Psoas muscle (tissue), 8 donors: ENCODE results near the gene EYA4. TPM values are rescaled to one million over a fixed set of nuclear protein-coding genes. Genes with fewer than 3 reads are reported as not detected.
A peak's percentile ranks its signal among the peaks of the same experiment; 100 is the strongest.

Experiments
- ATAC-seq, 4 donors: fragments of 200-7000 bp; cut with Tn5 transposase; one replicate each; pipeline ENCODE4 v1.9.1; 2020; ENCODE audit warnings: moderate library complexity in 3 of 4, mild to moderate bottlenecking in 2 of 4
- DNase-seq, 2 donors: peaks; one replicate each; pipeline ENCODE4 v3.0.0-alpha.2; 2020
- H3K27ac ChIP-seq: fragments of 200-600 bp; one replicate; pipeline ENCODE4 v1.8.0; 2022
- H3K27me3 ChIP-seq, 3 donors: fragments of 200-600 bp in 1 of 3; one replicate each; pipeline versions ENCODE4 v1.6.1 to v1.8.0; 2013 to 2022; ENCODE audit warnings: low read length in 2 of 3, mild to moderate bottlenecking in 2 of 3, moderate library complexity in 1 of 3; ENCODE audit not compliant: insufficient read depth in 3 of 3
- H3K36me3 ChIP-seq, 2 donors: fragments of 200-600 bp in 1 of 2; one replicate each; pipeline versions ENCODE4 v1.6.1 to v1.8.0; 2013 to 2022; ENCODE audit warnings: low read depth in 1 of 2, mild to moderate bottlenecking in 1 of 2, moderate library complexity in 1 of 2; ENCODE audit not compliant: insufficient read depth in 1 of 2
- H3K4me1 ChIP-seq: fragments of 200-600 bp; one replicate; pipeline ENCODE4 v1.8.0; 2022
- H3K4me3 ChIP-seq: fragments of 200-600 bp; one replicate; pipeline ENCODE4 v1.8.0; 2022; ENCODE audit warnings: mild to moderate bottlenecking
- H3K9me3 ChIP-seq: fragments of 200-600 bp; one replicate; pipeline ENCODE4 v1.8.0; 2022
- CTCF ChIP-seq: fragments of 200-600 bp; IDR thresholded peaks from one replicate; pipeline ENCODE4 v1.8.0; 2022; ENCODE audit warnings: antibody characterized with exemption
- WGBS, 3 donors: extraction: QIAGEN DNeasy Blood & Tissue Kit; methylation state at CpG; one replicate each; pipeline versions ENCODE4 v1.1.6 to v1.1.7; 2013; 5-methylcytosine and 5-hydroxymethylcytosine counted together
- intact Hi-C, 2 donors: fragments of 100-400 bp; cut with DNase I; formaldehyde crosslinking; loops; one replicate each; pipeline versions ENCODE4 v1.11.0 to v1.14.2; 2022
- polyA plus RNA-seq, 3 donors: library from polyadenylated mRNA; stranded (reverse); fragments of 200-250 nt; gene quantifications; one replicate each; pipeline ENCODE4 v1.2.3, GENCODE V29; 2013
- total RNA-seq, 4 donors: library from RNA; stranded (reverse); fragmentation: NEBNext Ultra II Directional in 2 of 4; extraction: Animal tissue kit (Norgen Biotek cat#: 25700) in 2 of 4; gene quantifications; one replicate each; pipeline versions ENCODE4 v1.2.1 to v1.2.4, GENCODE V29; 2021 to 2023
- donor health status: healthy with polysubstance abuse.
- donor health status: DM: no; HTN: no; CAD: no; lungs with moderate emphysema.
- donor health status: Bipolar disorder and iron deficiency.
- donor health status: healthy.
- donor health status: DM: yes; HTN: yes; CAD: no.
- donor health status: DM: no; HTN: no; CAD: no.
- donor health status: DM: no; HTN: no; CAD: no.
- donor health status: DM: yes; HTN: yes; CAD: no.

EYA4 gene
- total and polyA plus RNA-seq, 7 donors = 5.6 to 48.3 (median 32.8) TPM

- no peak for TF ChIP-seq CTCF
- no peak overlapping the region for H3K27ac ChIP-seq
- WGBS, 3 donors = 18 to 38% (median 31%) methylated on average over 3 of the region's 3 CpGs
- H3K27me3 ChIP-seq = no peaks in the 10 kb centered on the region
- no peak overlapping the region for H3K4me3 ChIP-seq
- H3K36me3 ChIP-seq = no peaks in the 10 kb centered on the region
- intact Hi-C loops = no loop called here
- ATAC-seq (peak in 3 of 4 donors; percentile 40 to 50 (median 41)), DNase-seq (no peak)
- no peaks in the 10 kb centered on the region for H3K9me3 ChIP-seq
- H3K4me1 ChIP-seq = peaks cover 51% of the 10 kb centered on the region
Measured at GRCh38 chr6:133407320-133408100, 166.4 kb downstream of the EYA4 start.

GRCh38 chr6:133408132-133408531 is 167.0 kb downstream of the EYA4 start:
- DNase-seq (no peak), ATAC-seq (no peak)
- no peak for TF ChIP-seq CTCF
- Histone ChIP-seq H3K27me3 (no peaks in the 10 kb centered on the region), H3K4me1 (peaks cover 51% of the 10 kb centered on the region), H3K4me3 (no peak overlapping the region), H3K27ac (no peak overlapping the region), H3K36me3 (no peaks in the 10 kb centered on the region), H3K9me3 (no peaks in the 10 kb centered on the region)
- 79 to 87% (median 81%) methylated on average over 2 of the region's 2 CpGs for WGBS, 3 donors
- intact Hi-C loops = no loop called here

GRCh38 chr6:133408543-133408942 is 167.4 kb downstream of the EYA4 start:
- Histone ChIP-seq H3K4me3 (no peak overlapping the region), H3K4me1 (peaks cover 51% of the 10 kb centered on the region), H3K36me3 (no peaks in the 10 kb centered on the region), H3K27me3 (no peaks in the 10 kb centered on the region), H3K27ac (no peak overlapping the region), H3K9me3 (no peaks in the 10 kb centered on the region)
- no peak for TF ChIP-seq CTCF
- intact Hi-C loops = no loop called here
- WGBS, 3 donors = 86 to 95% (median 92%) methylated on average over 3 of the region's 3 CpGs
- ATAC-seq (no peak), DNase-seq (no peak)

GRCh38 chr6:133410638-133411435 is 169.7 kb downstream of the EYA4 start:
- Histone ChIP-seq H3K4me3 (no peak overlapping the region), H3K27ac (no peak overlapping the region), H3K36me3 (no peaks in the 10 kb centered on the region), H3K4me1 (peaks cover 40% of the 10 kb centered on the region), H3K9me3 (no peaks in the 10 kb centered on the region), H3K27me3 (no peaks in the 10 kb centered on the region)
- DNase-seq = no peak
- intact Hi-C loops = no loop called here
- ATAC-seq = no peak
- 51 to 62% (median 53%) methylated on average over 6 of the region's 6 CpGs for WGBS, 3 donors
- no peak for TF ChIP-seq CTCF
